ENCODE results near the gene D2HGDH. TPM values are rescaled to one million over a fixed set of nuclear protein-coding genes. Genes with fewer than 3 reads are reported as not detected.
A peak's percentile ranks its signal among the peaks of the same experiment; 100 is the strongest.

D2HGDH gene
- total and polyA plus RNA-seq, 8 donors: 32.8 to 53.3 (median 39.7) TPM

DNA sequence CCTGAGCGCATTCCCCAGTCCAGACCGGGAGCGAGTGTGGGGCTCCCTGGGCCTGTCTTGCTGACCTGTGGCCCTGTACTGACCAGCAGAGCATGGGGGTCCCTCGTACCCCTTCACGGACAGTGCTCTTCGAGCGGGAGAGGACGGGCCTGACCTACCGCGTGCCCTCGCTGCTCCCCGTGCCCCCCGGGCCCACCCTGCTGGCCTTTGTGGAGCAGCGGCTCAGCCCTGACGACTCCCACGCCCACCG lies 79.9 kb downstream of the D2HGDH start:
- H3K27ac ChIP-seq: no peak overlapping the region
- DNase-seq (peak in 1 of 4 donors; percentile 76), ATAC-seq (no peak)
- TF ChIP-seq, protein P1, sequence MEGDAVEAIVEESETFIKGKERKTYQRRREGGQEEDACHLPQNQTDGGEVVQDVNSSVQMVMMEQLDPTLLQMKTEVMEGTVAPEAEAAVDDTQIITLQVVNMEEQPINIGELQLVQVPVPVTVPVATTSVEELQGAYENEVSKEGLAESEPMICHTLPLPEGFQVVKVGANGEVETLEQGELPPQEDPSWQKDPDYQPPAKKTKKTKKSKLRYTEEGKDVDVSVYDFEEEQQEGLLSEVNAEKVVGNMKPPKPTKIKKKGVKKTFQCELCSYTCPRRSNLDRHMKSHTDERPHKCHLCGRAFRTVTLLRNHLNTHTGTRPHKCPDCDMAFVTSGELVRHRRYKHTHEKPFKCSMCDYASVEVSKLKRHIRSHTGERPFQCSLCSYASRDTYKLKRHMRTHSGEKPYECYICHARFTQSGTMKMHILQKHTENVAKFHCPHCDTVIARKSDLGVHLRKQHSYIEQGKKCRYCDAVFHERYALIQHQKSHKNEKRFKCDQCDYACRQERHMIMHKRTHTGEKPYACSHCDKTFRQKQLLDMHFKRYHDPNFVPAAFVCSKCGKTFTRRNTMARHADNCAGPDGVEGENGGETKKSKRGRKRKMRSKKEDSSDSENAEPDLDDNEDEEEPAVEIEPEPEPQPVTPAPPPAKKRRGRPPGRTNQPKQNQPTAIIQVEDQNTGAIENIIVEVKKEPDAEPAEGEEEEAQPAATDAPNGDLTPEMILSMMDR (IDR thresholded peaks at IDR 0.05): no peak
- intact Hi-C loops (cut with DNase I): no loop called here
- H3K27me3 ChIP-seq: peaks cover 0 to 62% of the 10 kb centered on the region in 2 donors
- H3K4me3 ChIP-seq: no peak overlapping the region
- no peaks in the 10 kb centered on the region for H3K36me3 ChIP-seq
- peaks cover 0 to 12% of the 10 kb centered on the region in 2 donors for H3K4me1 ChIP-seq
- no peaks in the 10 kb centered on the region for H3K9me3 ChIP-seq

GRCh38 chr2:241814643-241815476 lies 80.4 kb downstream of the D2HGDH start:
- no peak for ATAC-seq
- TF ChIP-seq, protein P1 (IDR thresholded peaks at IDR 0.05): no peak
- no peak overlapping the region for H3K4me3 ChIP-seq
- H3K36me3 ChIP-seq: no peaks in the 10 kb centered on the region
- H3K27me3 ChIP-seq: peaks cover 0 to 62% of the 10 kb centered on the region in 2 donors
- no peaks in the 10 kb centered on the region for H3K9me3 ChIP-seq
- intact Hi-C loops (cut with DNase I): no loop called here
- peaks cover 0 to 12% of the 10 kb centered on the region in 2 donors for H3K4me1 ChIP-seq
- no peak overlapping the region for H3K27ac ChIP-seq
- DNase-seq: peak in 2 of 4 donors; percentile 26 to 73

GRCh38 chr2:241815477-241816430 lies 81.3 kb downstream of the D2HGDH start:
- Histone ChIP-seq H3K4me1 (peaks cover 0 to 12% of the 10 kb centered on the region in 2 donors), H3K27me3 (peaks cover 0 to 61% of the 10 kb centered on the region in 2 donors), H3K4me3 (no peak overlapping the region), H3K27ac (no peak overlapping the region), H3K36me3 (no peaks in the 10 kb centered on the region), H3K9me3 (no peaks in the 10 kb centered on the region)
- TF ChIP-seq, protein P1 (IDR thresholded peaks at IDR 0.05): no peak
- ATAC-seq: no peak
- DNase-seq: peak in 2 of 4 donors; percentile 28 to 72
- intact Hi-C loops (cut with DNase I): no loop called here

DNA sequence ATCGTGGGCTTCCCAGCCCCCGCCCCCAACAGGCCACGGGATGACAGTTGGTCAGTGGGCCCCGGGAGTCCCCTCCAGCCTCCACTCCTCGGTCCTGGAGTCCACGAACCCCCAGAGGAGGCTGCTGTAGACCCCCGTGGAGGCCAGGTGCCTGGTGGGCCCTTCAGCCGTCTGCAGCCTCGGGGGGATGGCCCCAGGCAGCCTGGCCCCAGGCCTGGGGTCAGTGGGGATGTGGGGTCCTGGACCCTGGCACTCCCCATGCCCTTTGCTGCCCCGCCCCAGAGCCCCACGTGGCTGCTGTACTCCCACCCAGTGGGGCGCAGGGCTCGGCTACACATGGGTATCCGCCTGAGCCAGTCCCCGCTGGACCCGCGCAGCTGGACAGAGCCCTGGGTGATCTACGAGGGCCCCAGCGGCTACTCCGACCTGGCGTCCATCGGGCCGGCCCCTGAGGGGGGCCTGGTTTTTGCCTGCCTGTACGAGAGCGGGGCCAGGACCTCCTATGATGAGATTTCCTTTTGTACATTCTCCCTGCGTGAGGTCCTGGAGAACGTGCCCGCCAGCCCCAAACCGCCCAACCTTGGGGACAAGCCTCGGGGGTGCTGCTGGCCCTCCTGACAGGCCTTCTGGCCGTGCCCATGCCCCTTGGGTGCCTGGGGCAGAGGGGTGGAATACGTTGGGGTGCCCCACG lies 82.1 kb downstream of the D2HGDH start:
- peak in 1 of 4 donors; percentile 80 for DNase-seq
- Histone ChIP-seq H3K36me3 (no peaks in the 10 kb centered on the region), H3K4me1 (peaks cover 0 to 12% of the 10 kb centered on the region in 2 donors), H3K4me3 (no peak overlapping the region), H3K9me3 (no peaks in the 10 kb centered on the region), H3K27ac (no peak overlapping the region), H3K27me3 (peaks cover 0 to 53% of the 10 kb centered on the region in 2 donors)
- intact Hi-C loops (cut with DNase I): no loop called here
- no peak for ATAC-seq
- TF ChIP-seq, protein P1 (IDR thresholded peaks at IDR 0.05): no peak
